ENCODE data around the gene TSHZ3.

- TF ChIP-seq CTCF (IDR thresholded peaks at IDR 0.05), result no peak
- no peak for TF ChIP-seq POLR2A (IDR thresholded peaks at IDR 0.05)
- TF ChIP-seq EP300 (IDR thresholded peaks at IDR 0.05), result no peak
- no peak for TF ChIP-seq POLR2AphosphoS5 (IDR thresholded peaks at IDR 0.05)
Observed at GRCh38 chr19:31275068-31275334, 74.2 kb downstream of the TSHZ3 start.

Data from sigmoid colon (tissue), 4 donors.